Transverse colon (tissue), 4 donors: Measurements from ENCODE around the gene ICA1. TPM values are rescaled to one million over a fixed set of nuclear protein-coding genes. Genes with fewer than 3 reads are reported as not detected.
"Not testable (repeated sequence)": the region's sequence is repeated elsewhere in the genome, so short reads cannot be mapped to it uniquely, and the experiment has no call there.

Experiments
- DNase-seq: peaks from one replicate; pipeline ENCODE4 v3.0.0-alpha.2; 2019
- H3K27ac ChIP-seq, 4 donors: fragments of 200-600 bp; sonication (generic); 2 replicates each; pipeline ENCODE4 v1.5.1; 2016 to 2018; ENCODE audit warnings: inconsistent platforms in 4 of 4
- H3K27me3 ChIP-seq: fragments of 200-600 bp; sonication (generic); 2 replicates; pipeline ENCODE4 v1.5.1; 2017; ENCODE audit warnings: inconsistent platforms
- H3K36me3 ChIP-seq, 4 donors: fragments of 200-600 bp; sonication (generic); 2 replicates each; pipeline ENCODE4 v1.5.1; 2017 to 2019; ENCODE audit warnings: inconsistent platforms in 4 of 4
- H3K4me1 ChIP-seq, 4 donors: fragments of 200-600 bp; sonication (generic); 2 replicates each; pipeline ENCODE4 v1.5.1; 2017 to 2020; ENCODE audit warnings: inconsistent platforms in 4 of 4
- H3K4me3 ChIP-seq, 4 donors: fragments of 200-600 bp; sonication (generic); 1 replicate in 1 of 4; 2 replicates in 3 of 4; pipeline versions ENCODE4 v1.5.1 to v1.6.1; 2017 to 2019; ENCODE audit warnings: inconsistent platforms in 4 of 4
- H3K9me3 ChIP-seq, 2 donors: fragments of 200-600 bp; sonication (generic); 2 replicates each; pipeline ENCODE4 v1.5.1; 2017 to 2019; ENCODE audit warnings: inconsistent platforms in 2 of 2
- EP300 ChIP-seq: sonication (generic); formaldehyde crosslinking; IDR thresholded peaks from one replicate; pipeline ENCODE4 v1.6.1; 2017; ENCODE audit warnings: antibody characterized with exemption, low read depth
- POLR2A ChIP-seq: fragments of 450-650 bp; IDR thresholded peaks from one replicate; pipeline ENCODE4 v1.6.1; 2016; ENCODE audit warnings: antibody characterized with exemption, mild to moderate bottlenecking, moderate library complexity
- POLR2AphosphoS5 ChIP-seq, 3 donors: sonication (generic); formaldehyde crosslinking; IDR thresholded peaks; one replicate each; pipeline ENCODE4 v1.6.1; 2016; ENCODE audit warnings: antibody characterized with exemption in 3 of 3
- WGBS, 2 donors: methylation state at CpG; one replicate each; pipeline ENCODE4 v1.1.5; 2018; ENCODE audit warnings: low coverage in 1 of 2; 5-methylcytosine and 5-hydroxymethylcytosine counted together
- in situ Hi-C, 4 donors: fragments of 200-750 bp; cut with MboI; loops; one replicate each; pipeline versions ENCODE4 v1.15.0 to v1.15.1; 2017; ENCODE audit warnings: low sequenced_read_pairs in 3 of 4, low pct_ligation_motif_present in 1 of 4, low pct_unique_long_range_greater_than_20kb in 1 of 4
- intact Hi-C: fragments of 100-400 bp; cut with DNase I; formaldehyde crosslinking; loops from one replicate; pipeline ENCODE4 v1.15.1; 2023; ENCODE audit warnings: low total_unique reads
- total RNA-seq, 4 donors: library from RNA; depleted of rRNA; stranded (reverse); fragments of >200 nt; gene quantifications; one replicate each; pipeline ENCODE4 v1.1.0, GENCODE V29; 2016
- TF ChIP-seq, protein P1 (sequence below), 5 experiments: fragments of 200-600 bp in 3 of 5; fragments of 450-650 bp in 2 of 5; sonication (generic) in 3 of 5; IDR thresholded peaks; 1 replicate in 2 of 5; 2 replicates in 3 of 5; pipeline ENCODE4 v1.5.1; 2016 to 2017; ENCODE audit warnings: antibody characterized with exemption in 5 of 5, inconsistent platforms in 3 of 5, mild to moderate bottlenecking in 2 of 5, moderate library complexity in 1 of 5

ICA1 gene
- total RNA-seq, 4 donors from 2014 or later = 47.9 to 79.4 (median 54.3) TPM

DNA sequence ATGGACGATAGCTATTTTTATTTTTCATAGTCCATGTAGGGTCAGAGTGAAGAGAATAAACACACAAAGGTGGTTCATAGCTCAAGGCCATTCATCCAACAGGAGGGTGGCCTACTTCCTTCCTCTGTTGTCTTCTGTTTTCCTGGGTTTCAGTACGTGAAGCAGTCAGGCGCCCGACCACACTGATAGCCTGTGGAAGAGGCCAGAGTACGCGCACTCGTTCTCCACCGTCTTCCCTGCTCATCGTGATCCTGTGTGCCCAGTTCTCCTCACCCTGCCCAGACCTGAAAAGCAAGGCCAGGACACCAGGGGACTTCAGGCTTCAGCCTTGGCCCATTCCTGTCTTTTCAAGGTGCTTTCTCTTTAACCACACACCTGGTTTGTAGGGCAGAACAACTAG lies 158.7 kb downstream of the ICA1 start:
- intact Hi-C loops = no loop called here
- no peaks in the 10 kb centered on the region for H3K27me3 ChIP-seq
- 84 to 89% methylated on average over 9 of the region's 9 CpGs for WGBS, 2 donors
- H3K4me1 ChIP-seq = no peaks in the 10 kb centered on the region
- in situ Hi-C loops = no loop called here
- no peak for TF ChIP-seq EP300
- TF ChIP-seq, protein P1, sequence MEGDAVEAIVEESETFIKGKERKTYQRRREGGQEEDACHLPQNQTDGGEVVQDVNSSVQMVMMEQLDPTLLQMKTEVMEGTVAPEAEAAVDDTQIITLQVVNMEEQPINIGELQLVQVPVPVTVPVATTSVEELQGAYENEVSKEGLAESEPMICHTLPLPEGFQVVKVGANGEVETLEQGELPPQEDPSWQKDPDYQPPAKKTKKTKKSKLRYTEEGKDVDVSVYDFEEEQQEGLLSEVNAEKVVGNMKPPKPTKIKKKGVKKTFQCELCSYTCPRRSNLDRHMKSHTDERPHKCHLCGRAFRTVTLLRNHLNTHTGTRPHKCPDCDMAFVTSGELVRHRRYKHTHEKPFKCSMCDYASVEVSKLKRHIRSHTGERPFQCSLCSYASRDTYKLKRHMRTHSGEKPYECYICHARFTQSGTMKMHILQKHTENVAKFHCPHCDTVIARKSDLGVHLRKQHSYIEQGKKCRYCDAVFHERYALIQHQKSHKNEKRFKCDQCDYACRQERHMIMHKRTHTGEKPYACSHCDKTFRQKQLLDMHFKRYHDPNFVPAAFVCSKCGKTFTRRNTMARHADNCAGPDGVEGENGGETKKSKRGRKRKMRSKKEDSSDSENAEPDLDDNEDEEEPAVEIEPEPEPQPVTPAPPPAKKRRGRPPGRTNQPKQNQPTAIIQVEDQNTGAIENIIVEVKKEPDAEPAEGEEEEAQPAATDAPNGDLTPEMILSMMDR (IDR thresholded peaks at IDR 0.05) = no peak
- H3K36me3 ChIP-seq = no peaks in the 10 kb centered on the region
- H3K9me3 ChIP-seq = peaks cover 0 to 4% of the 10 kb centered on the region in 2 donors
- no peak overlapping the region for H3K27ac ChIP-seq
- DNase-seq = no peak
- H3K4me3 ChIP-seq = no peak overlapping the region

- H3K36me3 ChIP-seq, H3K4me1 ChIP-seq, in situ Hi-C loops, H3K27me3 ChIP-seq, H3K27ac ChIP-seq, H3K4me3 ChIP-seq, DNase-seq, H3K9me3 ChIP-seq, intact Hi-C loops: not testable (repeated sequence)
- WGBS, 2 donors = 91 to 93% methylated on average over 3 to 4 of the region's 4 CpGs
These were observed 160.7 kb downstream of the ICA1 start for GRCh38 chr7:8101292-8101691.

DNA sequence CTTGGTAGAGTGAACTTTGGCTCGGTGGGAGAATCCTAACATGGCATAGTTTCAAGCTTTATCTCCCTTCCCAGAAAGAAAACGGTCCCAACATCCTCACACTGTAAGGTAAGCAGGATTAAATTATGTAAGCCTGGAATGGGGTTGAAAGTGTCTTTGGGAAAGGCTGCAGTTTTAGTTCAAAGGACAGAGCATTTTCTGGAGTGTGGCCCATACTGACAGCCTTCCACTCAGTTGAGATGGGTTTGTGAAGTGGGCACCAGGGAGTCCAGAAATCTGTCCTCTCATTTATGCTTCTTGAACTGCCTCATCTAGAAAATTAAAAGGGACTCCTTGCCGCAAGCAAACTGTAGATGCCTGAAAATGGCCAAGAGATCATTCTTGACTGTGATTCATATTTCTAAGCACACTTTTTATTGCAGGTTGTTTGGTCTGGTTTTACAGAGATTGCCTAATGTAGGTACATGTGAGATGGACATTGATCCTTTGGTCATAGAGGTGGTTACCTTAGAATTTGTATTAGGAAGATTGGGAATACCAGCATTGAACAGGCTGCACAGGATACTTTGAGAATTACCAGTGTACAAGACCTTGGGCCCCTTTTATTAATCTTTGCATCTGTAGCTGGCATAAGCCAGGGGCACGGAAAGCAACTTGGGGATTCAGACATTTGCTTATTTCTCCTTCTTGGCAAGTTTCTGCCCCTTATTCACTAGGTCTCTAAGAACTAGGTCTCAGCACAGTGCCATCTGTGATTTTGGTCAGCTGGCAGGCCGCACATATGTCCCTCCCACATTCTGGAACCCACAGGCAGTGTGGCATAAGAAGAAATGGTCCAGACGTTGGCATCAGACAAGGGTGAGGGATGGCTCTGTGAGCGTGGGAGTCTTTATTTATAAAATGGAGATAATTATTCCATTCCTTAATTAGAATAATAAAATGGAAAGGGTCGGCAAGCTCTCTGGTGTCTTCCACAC lies 167.5 kb downstream of the ICA1 start:
- Histone ChIP-seq H3K4me3 (no peak overlapping the region), H3K4me1 (peaks cover 0 to 3% (median 0%) of the 10 kb centered on the region in 4 donors), H3K27ac (no peak overlapping the region), H3K27me3 (no peaks in the 10 kb centered on the region), H3K36me3 (no peaks in the 10 kb centered on the region), H3K9me3 (no peaks in the 10 kb centered on the region)
- in situ Hi-C loops (no loop called here), intact Hi-C loops (no loop called here)
- DNase-seq = no peak
- WGBS, 2 donors = 80% methylated on average over 7 to 8 of the region's 8 CpGs
- peak in 1 of 3 donors; percentile 18 for TF ChIP-seq POLR2AphosphoS5 (IDR thresholded peaks at IDR 0.05)
- TF ChIP-seq EP300 = no peak

DNA sequence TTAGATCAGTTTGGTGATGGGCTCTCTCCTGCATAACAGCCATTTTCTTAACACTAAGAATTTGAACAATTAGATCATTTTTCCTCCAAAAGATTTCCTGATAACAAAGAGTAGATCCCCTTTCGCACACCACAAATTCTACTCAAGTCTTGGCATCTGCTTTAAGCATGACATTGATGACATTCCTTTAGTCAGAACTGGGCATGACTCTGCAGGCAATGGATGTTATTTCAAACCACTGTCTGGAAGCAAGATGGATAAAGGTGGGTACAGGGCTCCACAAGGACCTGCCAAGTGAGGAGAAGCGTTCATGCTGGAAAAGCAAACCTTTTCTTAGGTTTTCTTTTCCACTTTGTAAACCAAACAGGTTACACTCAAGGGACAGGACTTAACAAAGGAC lies 169.8 kb downstream of the ICA1 start:
- H3K27me3 ChIP-seq = no peaks in the 10 kb centered on the region
- in situ Hi-C loops = no loop called here
- DNase-seq = no peak
- WGBS, 2 donors = 93 to 100% methylated on average over 1 to 2 of the region's 2 CpGs
- H3K36me3 ChIP-seq = no peaks in the 10 kb centered on the region
- no peak overlapping the region for H3K27ac ChIP-seq
- intact Hi-C loops = no loop called here
- H3K9me3 ChIP-seq = no peaks in the 10 kb centered on the region
- no peak for TF ChIP-seq EP300
- no peak for TF ChIP-seq POLR2A
- no peak for TF ChIP-seq POLR2AphosphoS5 (IDR thresholded peaks at IDR 0.05)
- TF ChIP-seq, protein P1 (IDR thresholded peaks at IDR 0.05) = no peak
- H3K4me1 ChIP-seq = peaks cover 0 to 3% (median 0%) of the 10 kb centered on the region in 4 donors
- H3K4me3 ChIP-seq = no peak overlapping the region

GRCh38 chr7:8089036-8089780 lies 172.8 kb downstream of the ICA1 start:
- H3K9me3 ChIP-seq = no peaks in the 10 kb centered on the region
- DNase-seq = no peak
- H3K36me3 ChIP-seq = no peaks in the 10 kb centered on the region
- H3K27ac ChIP-seq = no peak overlapping the region
- 79 to 92% methylated on average over 6 of the region's 6 CpGs for WGBS, 2 donors
- H3K4me1 ChIP-seq = no peaks in the 10 kb centered on the region
- TF ChIP-seq, protein P1 (IDR thresholded peaks at IDR 0.05) = no peak
- TF ChIP-seq EP300 = no peak
- TF ChIP-seq POLR2A = no peak
- TF ChIP-seq POLR2AphosphoS5 (IDR thresholded peaks at IDR 0.05) = no peak
- H3K27me3 ChIP-seq = no peaks in the 10 kb centered on the region
- in situ Hi-C loops = no loop called here
- intact Hi-C loops = no loop called here
- no peak overlapping the region for H3K4me3 ChIP-seq
